IMR-90 (cell line): ENCODE data around the gene COL4A1. TPM values are rescaled to one million over a fixed set of nuclear protein-coding genes. Genes with fewer than 3 reads are reported as not detected.

Source experiments
- ATAC-seq: fragments of 200-7000 bp; cut with Tn5 transposase; 2 replicates; pipeline ENCODE4 v1.9.1; 2020; ENCODE audit warnings: low read depth, mild to moderate bottlenecking, moderate library complexity
- BruUV-seq: library from RNA; stranded (reverse); fragments of 400-500 nt; replicated peaks from 2 replicates; lab custom pipeline; 2021; lab: Mats Ljungman, UMichigan
- CTCF ChIA-PET: fragments of 300-600 bp; formaldehyde crosslinking; extraction: SDS; loops from one replicate; lab custom pipeline; 2021; ENCODE audit warnings: antibody characterized with exemption; lab: Yijun Ruan, JAX
- POLR2A ChIA-PET: fragments of 300-600 bp; sonication (Branson Sonifier 250); formaldehyde crosslinking; loops from one replicate; lab custom pipeline; 2022; ENCODE audit warnings: antibody characterized with exemption; ENCODE audit not compliant: unreplicated experiment; lab: Charles Lee
- DNase-seq: peaks from one replicate; pipeline ENCODE4 v3.0.0; 2013
- H2AFZ ChIP-seq: replicated peaks from 2 replicates; pipeline ENCODE3; 2013; ENCODE audit warnings: low read length, mild to moderate bottlenecking; ENCODE audit not compliant: poor library complexity
- H2AK5ac ChIP-seq: 2 replicates; pipeline ENCODE4 v1.6.1; 2013; ENCODE audit warnings: low read depth, low read length, inconsistent platforms
- H2AK9ac ChIP-seq: replicated peaks from 2 replicates; pipeline ENCODE3; 2013; ENCODE audit warnings: mild to moderate bottlenecking, low read depth, low read length, moderate library complexity; ENCODE audit not compliant: poor library complexity
- H2BK120ac ChIP-seq: 2 replicates; pipeline ENCODE4 v1.6.1; 2013; ENCODE audit warnings: low read depth, low read length, inconsistent platforms
- H2BK15ac ChIP-seq: 3 replicates; pipeline ENCODE4 v1.6.1; 2013; ENCODE audit warnings: low read depth, low read length, inconsistent platforms
- H2BK20ac ChIP-seq: 2 replicates; pipeline ENCODE4 v1.6.1; 2013; ENCODE audit warnings: low read depth, mild to moderate bottlenecking, inconsistent platforms, low read length, moderate library complexity
- H2BK5ac ChIP-seq: 2 replicates; pipeline ENCODE4 v1.6.1; 2013; ENCODE audit warnings: mild to moderate bottlenecking, low read depth, low read length, inconsistent platforms; ENCODE audit not compliant: poor library complexity, severe bottlenecking
- H3K14ac ChIP-seq: replicated peaks from 2 replicates; pipeline ENCODE4 v1.6.1; 2013; ENCODE audit warnings: low read depth, low read length, inconsistent platforms
- H3K18ac ChIP-seq: 2 replicates; pipeline ENCODE4 v1.6.1; 2013; ENCODE audit warnings: low read depth, low read length, control low read depth
- H3K23ac ChIP-seq: 2 replicates; pipeline ENCODE4 v1.6.1; 2013; ENCODE audit warnings: low read depth, low read length, inconsistent platforms
- H3K27ac ChIP-seq: 2 replicates; pipeline ENCODE4 v1.5.1; 2013; ENCODE audit warnings: mild to moderate bottlenecking, control low read depth, low read length; ENCODE audit not compliant: insufficient read depth
- H3K27me3 ChIP-seq: 2 replicates; pipeline ENCODE4 v1.6.1; 2013; ENCODE audit warnings: low read length; ENCODE audit not compliant: control insufficient read depth, insufficient read depth
- H3K36me3 ChIP-seq: 2 replicates; pipeline ENCODE4 v1.6.1; 2013; ENCODE audit warnings: low read length, mixed read lengths; ENCODE audit not compliant: control insufficient read depth, insufficient read depth
- H3K4ac ChIP-seq: 2 replicates; pipeline ENCODE4 v1.6.1; 2013; ENCODE audit warnings: low read depth, low read length, inconsistent platforms
- H3K4me1 ChIP-seq: 2 replicates; pipeline ENCODE4 v1.6.1; 2013; ENCODE audit warnings: low read length, mixed read lengths; ENCODE audit not compliant: control insufficient read depth, insufficient read depth
- H3K4me2 ChIP-seq: 2 replicates; pipeline ENCODE4 v1.6.1; 2013; ENCODE audit warnings: low read depth, mild to moderate bottlenecking, control low read depth, low read length, moderate library complexity
- H3K4me3 ChIP-seq: 2 replicates; pipeline ENCODE4 v1.5.1; 2013; ENCODE audit warnings: low read depth, mild to moderate bottlenecking, control low read depth, low read length, moderate library complexity; ENCODE audit not compliant: insufficient read depth
- H3K56ac ChIP-seq: 2 replicates; pipeline ENCODE4 v1.6.1; 2013; ENCODE audit warnings: low read length, inconsistent platforms; ENCODE audit not compliant: insufficient read depth; ENCODE audit errors: extremely low read depth
- H3K79me1 ChIP-seq, 2 experiments: 2 replicates each; pipeline ENCODE4 v1.6.1; 2013; ENCODE audit warnings: low read length in 2 of 2, inconsistent platforms in 1 of 2, low read depth in 1 of 2
- H3K9ac ChIP-seq: 2 replicates; pipeline ENCODE4 v1.6.1; 2013; ENCODE audit warnings: low read depth, low read length, control low read depth
- H3K9me1 ChIP-seq: 2 replicates; pipeline ENCODE4 v1.6.1; 2013; ENCODE audit warnings: low read length, inconsistent platforms; ENCODE audit not compliant: insufficient read depth
- H3K9me3 ChIP-seq: 2 replicates; pipeline ENCODE4 v1.6.1; 2013; ENCODE audit warnings: low read length; ENCODE audit not compliant: control insufficient read depth, insufficient read depth
- H4K20me1 ChIP-seq: 2 replicates; pipeline ENCODE4 v1.6.1; 2013; ENCODE audit warnings: low read length, inconsistent platforms; ENCODE audit not compliant: insufficient read depth
- H4K5ac ChIP-seq: 2 replicates; pipeline ENCODE4 v1.6.1; 2013; ENCODE audit warnings: mild to moderate bottlenecking, low read depth, low read length, control low read depth
- H4K8ac ChIP-seq, 2 experiments: 2 replicates each; pipeline ENCODE4 v1.6.1; 2013; ENCODE audit warnings: low read depth in 2 of 2, low read length in 2 of 2, control low read depth in 1 of 2, inconsistent platforms in 1 of 2
- H4K91ac ChIP-seq: 2 replicates; pipeline ENCODE4 v1.6.1; 2013; ENCODE audit warnings: low read depth, low read length, inconsistent platforms; ENCODE audit not compliant: insufficient read depth
- FOS ChIP-seq: fragments of 150-350 bp; IDR thresholded peaks from 2 replicates; pipeline ENCODE4 v1.6.1; 2016; ENCODE audit warnings: low read depth, low read length
- MAFK ChIP-seq: IDR thresholded peaks from 2 replicates; pipeline ENCODE4 v1.6.1; 2012; ENCODE audit warnings: low read depth, low read length, improper control_type of control experiment
- MAZ ChIP-seq: IDR thresholded peaks from 2 replicates; pipeline ENCODE4 v1.6.1; 2012; ENCODE audit warnings: low read depth, mild to moderate bottlenecking, low read length, improper control_type of control experiment, moderate library complexity, borderline replicate concordance
- MXI1 ChIP-seq: IDR thresholded peaks from 2 replicates; pipeline ENCODE4 v1.6.1; 2012; ENCODE audit warnings: low read depth, mild to moderate bottlenecking, low read length, moderate library complexity, borderline replicate concordance
- NFE2L2 ChIP-seq: fragments of 150-350 bp; IDR thresholded peaks from 2 replicates; pipeline ENCODE4 v1.6.1; 2016; ENCODE audit warnings: low read depth, mild to moderate bottlenecking, low read length
- SMC3 ChIP-seq: fragments of 150-350 bp; IDR thresholded peaks from 2 replicates; pipeline ENCODE4 v1.6.1; 2016; ENCODE audit warnings: low read depth, mild to moderate bottlenecking, antibody characterized with exemption, low read length, moderate library complexity
- WGBS, 2 experiments: methylation state at CpG; one replicate each; pipeline versions ENCODE4 v1.1.5 to v1.1.7; 2013; ENCODE audit warnings: missing lambda C conversion rate in 2 of 2; ENCODE audit not compliant: insufficient read length in 1 of 2; ENCODE audit errors: extremely low coverage in 2 of 2; 5-methylcytosine and 5-hydroxymethylcytosine counted together
- dilution Hi-C: fragments of 300-500 bp; cut with HindIII; formaldehyde crosslinking; loops from one replicate; pipeline ENCODE4 v1.14.3; 2018; ENCODE audit warnings: low sequenced_read_pairs; ENCODE audit not compliant: unreplicated experiment
- in situ Hi-C: fragments of 300-500 bp; cut with MboI; formaldehyde crosslinking; loops from 3 replicates; pipeline ENCODE4 v1.14.3; 2019; ENCODE audit warnings: low sequenced_read_pairs, inconsistent platforms, mixed read lengths
- intact Hi-C: fragments of 100-400 bp; cut with micrococcal nuclease; formaldehyde crosslinking; loops from 2 replicates; pipeline ENCODE4 v1.10.0; 2022
- polyA plus RNA-seq, 3 experiments: library from polyadenylated mRNA; depleted of rRNA; stranded (reverse); fragments of >200 nt; gene quantifications; 2 replicates each; pipeline ENCODE4 v1.2.3, GENCODE V29; 2012; ENCODE audit warnings: low replicate concordance in 1 of 3
- total RNA-seq: library from RNA; depleted of rRNA; stranded (reverse); fragments of >200 nt; gene quantifications from 2 replicates; pipeline ENCODE4 v1.2.3, GENCODE V29; 2012
- TF ChIP-seq, protein P1 (sequence below): fragments of 150-350 bp; IDR thresholded peaks from 2 replicates; pipeline ENCODE4 v1.6.1; 2016; ENCODE audit warnings: low read depth, mild to moderate bottlenecking, low read length, moderate library complexity, borderline replicate concordance
- TF ChIP-seq, protein P2 (sequence below): conservative IDR thresholded peaks from 2 replicates; pipeline ENCODE4 v1.5.1; 2012; ENCODE audit warnings: mild to moderate bottlenecking, low read depth, low read length, improper control_type of control experiment
- TF ChIP-seq, protein P3 (sequence below): fragments of 150-350 bp; IDR thresholded peaks from 2 replicates; pipeline ENCODE4 v1.6.1; 2017; ENCODE audit warnings: mild to moderate bottlenecking, antibody characterized with exemption, low read length, low read depth

Gene COL4A1
- total and polyA plus RNA-seq, 2 of the 4 experiments (the other 2 are of a cell fraction) = 230 to 337 TPM

DNA sequence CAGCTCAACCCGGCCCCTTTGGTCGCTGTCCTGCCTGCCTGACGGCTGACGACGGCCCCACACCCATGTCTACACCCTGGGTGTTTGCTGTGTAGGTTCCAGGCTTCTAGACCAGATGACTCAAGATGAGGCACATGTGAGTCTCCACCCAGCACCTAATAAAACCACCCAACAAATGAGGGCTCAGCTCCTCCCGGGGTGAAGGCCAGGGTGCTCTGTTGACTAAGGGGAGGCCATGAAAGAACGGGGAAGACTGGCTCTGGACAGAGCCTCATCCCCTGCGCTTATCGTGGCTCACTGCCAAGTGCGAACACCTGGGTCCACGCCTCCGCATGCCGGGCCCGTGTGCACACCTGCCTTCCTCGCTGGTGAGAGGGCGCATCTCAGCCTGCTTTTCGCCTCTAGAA lies 39.7 kb upstream of the COL4A1 start:
- DNase-seq = no peak
- H4K5ac ChIP-seq = peak overlapping the region; percentile 70; the same call in 1 of the 2 replicates
- peak overlapping the region; percentile 15 for H2BK20ac ChIP-seq
- H3K4ac ChIP-seq = peak overlapping the region; percentile 67
- in situ Hi-C loops = no loop called here
- H4K20me1 ChIP-seq = peaks cover 47% of the 10 kb centered on the region
- peak overlapping the region; percentile 4; the same call in 2 of the 3 replicates for H2BK15ac ChIP-seq
- TF ChIP-seq MXI1 = no peak
- TF ChIP-seq MAFK = no peak
- TF ChIP-seq SMC3 = no peak
- no peak for TF ChIP-seq NFE2L2
- TF ChIP-seq, protein P1, sequence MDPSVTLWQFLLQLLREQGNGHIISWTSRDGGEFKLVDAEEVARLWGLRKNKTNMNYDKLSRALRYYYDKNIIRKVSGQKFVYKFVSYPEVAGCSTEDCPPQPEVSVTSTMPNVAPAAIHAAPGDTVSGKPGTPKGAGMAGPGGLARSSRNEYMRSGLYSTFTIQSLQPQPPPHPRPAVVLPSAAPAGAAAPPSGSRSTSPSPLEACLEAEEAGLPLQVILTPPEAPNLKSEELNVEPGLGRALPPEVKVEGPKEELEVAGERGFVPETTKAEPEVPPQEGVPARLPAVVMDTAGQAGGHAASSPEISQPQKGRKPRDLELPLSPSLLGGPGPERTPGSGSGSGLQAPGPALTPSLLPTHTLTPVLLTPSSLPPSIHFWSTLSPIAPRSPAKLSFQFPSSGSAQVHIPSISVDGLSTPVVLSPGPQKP = no peak
- TF ChIP-seq, protein P2, sequence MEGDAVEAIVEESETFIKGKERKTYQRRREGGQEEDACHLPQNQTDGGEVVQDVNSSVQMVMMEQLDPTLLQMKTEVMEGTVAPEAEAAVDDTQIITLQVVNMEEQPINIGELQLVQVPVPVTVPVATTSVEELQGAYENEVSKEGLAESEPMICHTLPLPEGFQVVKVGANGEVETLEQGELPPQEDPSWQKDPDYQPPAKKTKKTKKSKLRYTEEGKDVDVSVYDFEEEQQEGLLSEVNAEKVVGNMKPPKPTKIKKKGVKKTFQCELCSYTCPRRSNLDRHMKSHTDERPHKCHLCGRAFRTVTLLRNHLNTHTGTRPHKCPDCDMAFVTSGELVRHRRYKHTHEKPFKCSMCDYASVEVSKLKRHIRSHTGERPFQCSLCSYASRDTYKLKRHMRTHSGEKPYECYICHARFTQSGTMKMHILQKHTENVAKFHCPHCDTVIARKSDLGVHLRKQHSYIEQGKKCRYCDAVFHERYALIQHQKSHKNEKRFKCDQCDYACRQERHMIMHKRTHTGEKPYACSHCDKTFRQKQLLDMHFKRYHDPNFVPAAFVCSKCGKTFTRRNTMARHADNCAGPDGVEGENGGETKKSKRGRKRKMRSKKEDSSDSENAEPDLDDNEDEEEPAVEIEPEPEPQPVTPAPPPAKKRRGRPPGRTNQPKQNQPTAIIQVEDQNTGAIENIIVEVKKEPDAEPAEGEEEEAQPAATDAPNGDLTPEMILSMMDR = no peak
- TF ChIP-seq FOS = no peak
- no peak for TF ChIP-seq MAZ
- TF ChIP-seq, protein P3, sequence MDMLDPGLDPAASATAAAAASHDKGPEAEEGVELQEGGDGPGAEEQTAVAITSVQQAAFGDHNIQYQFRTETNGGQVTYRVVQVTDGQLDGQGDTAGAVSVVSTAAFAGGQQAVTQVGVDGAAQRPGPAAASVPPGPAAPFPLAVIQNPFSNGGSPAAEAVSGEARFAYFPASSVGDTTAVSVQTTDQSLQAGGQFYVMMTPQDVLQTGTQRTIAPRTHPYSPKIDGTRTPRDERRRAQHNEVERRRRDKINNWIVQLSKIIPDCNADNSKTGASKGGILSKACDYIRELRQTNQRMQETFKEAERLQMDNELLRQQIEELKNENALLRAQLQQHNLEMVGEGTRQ = no peak
- H3K27ac ChIP-seq = peak overlapping the region; percentile 18; the same call in 1 of the 2 replicates
- H2AK9ac ChIP-seq = no peak overlapping the region
- no TSS peak for BruUV-seq
- H3K27me3 ChIP-seq = no peaks in the 10 kb centered on the region
- WGBS, 2 experiments = no CpG with 5 or more reads among the region's 17 CpGs
- peak overlapping the region; percentile 14; the same call in 1 of the 2 replicates for H3K14ac ChIP-seq
- peaks cover 21% of the 10 kb centered on the region for H3K36me3 ChIP-seq
- H3K9me3 ChIP-seq = no peaks in the 10 kb centered on the region
- H3K23ac ChIP-seq = no peak overlapping the region
- peak overlapping the region; percentile 33; the same call in 1 of the 2 replicates for H2BK120ac ChIP-seq
- H3K18ac ChIP-seq = peak overlapping the region; percentile 43; the same call in 1 of the 2 replicates
- H2AK5ac ChIP-seq = peak overlapping the region; percentile 88
- ATAC-seq = no peak
- no peak overlapping the region for H3K9ac ChIP-seq
- H2BK5ac ChIP-seq = peak overlapping the region; percentile 56
- no peak overlapping the region for H2AFZ ChIP-seq
- H3K79me1 ChIP-seq = peaks cover 54 to 95% of the 10 kb centered on the region in 2 experiments
- H3K4me3 ChIP-seq = no peak overlapping the region
- intact Hi-C loops = no loop called here
- no peak overlapping the region for H3K4me2 ChIP-seq
- H3K56ac ChIP-seq = no peak overlapping the region
- dilution Hi-C loops = no loop called here
- H3K9me1 ChIP-seq = peaks cover 54% of the 10 kb centered on the region
- ChIA-PET POLR2A (no interaction called here), CTCF (no interaction called here)
- peak overlapping the region; percentile 0 to 1; a peak in 1 of 4 replicates for H4K8ac ChIP-seq
- H3K4me1 ChIP-seq = peaks cover 24% of the 10 kb centered on the region
- 0 out of 2 replicates have a peak overlapping the region, but pooled peaks have one; percentile 55 for H4K91ac ChIP-seq
